GM18519 (cell line): ENCODE data around the gene TDRD15.
"Not testable (repeated sequence)": the region's sequence is repeated elsewhere in the genome, so short reads cannot be mapped to it uniquely, and the experiment has no call there.

Source experiments
- ATAC-seq: cut with Tn5 transposase; IDR thresholded peaks from one replicate; pipeline ENCODE4 v1.9.1; 2021; ENCODE audit warnings: mild to moderate bottlenecking, moderate library complexity; ENCODE audit not compliant: unreplicated experiment, low FRiP score

The TDRD15 gene

DNA sequence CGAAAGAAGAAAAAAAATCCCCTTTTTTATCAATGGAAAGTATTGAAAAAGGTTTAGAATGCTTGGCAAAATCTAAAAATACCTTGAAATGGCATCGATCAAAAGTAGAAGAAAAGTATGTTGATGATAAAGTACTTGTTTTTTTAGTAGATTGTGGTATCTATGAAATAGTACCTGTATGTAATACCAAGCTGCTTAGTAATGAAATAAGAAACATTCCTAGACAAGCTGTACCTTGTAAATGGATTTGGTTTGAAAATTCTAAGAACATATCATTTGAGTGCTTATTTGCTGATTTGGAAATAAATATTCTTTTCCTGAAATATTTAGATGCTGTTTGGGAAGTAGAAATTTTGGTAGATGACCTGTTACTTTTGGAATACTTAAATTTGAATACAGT lies 18.4 kb downstream of the TDRD15 start:
- no peak for ATAC-seq

DNA sequence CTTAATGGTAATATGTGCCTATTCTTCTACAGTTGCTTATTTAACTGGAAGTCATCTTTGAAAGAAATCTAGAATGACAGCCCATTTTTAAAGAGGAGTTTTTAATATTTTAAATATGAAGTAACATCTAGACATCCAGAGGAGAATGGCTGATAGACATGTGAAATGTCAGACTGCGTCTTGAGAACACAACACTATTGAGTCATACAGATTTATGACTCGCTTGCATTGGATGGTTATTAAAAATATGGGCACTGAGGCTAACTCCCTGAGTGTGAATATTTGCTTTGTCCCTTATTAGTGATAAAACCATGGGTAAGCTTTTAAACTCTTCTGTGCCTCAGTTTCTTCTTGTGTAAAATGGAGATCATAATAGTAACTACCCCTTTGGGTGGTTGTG lies 22.9 kb downstream of the TDRD15 start:
- ATAC-seq, result no peak

DNA sequence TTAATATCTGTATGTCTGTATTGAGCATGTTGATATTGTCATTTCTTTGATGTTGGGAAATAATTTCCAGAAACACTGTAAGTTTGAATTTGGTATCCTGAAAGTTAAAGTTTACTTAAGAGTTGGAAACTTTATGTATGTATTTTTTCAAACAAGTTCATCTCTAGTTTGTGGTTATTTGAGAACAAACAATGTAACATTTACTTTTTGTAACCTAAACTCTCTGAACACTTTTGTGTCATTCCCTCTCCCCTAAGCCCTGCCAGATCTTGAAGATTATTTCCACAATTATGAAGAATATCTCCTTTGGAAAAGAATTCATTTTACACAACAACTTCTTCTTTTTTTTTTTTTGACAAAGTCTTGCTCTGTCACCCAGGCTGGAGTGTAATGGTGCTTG lies 24.9 kb downstream of the TDRD15 start:
- no peak for ATAC-seq

DNA sequence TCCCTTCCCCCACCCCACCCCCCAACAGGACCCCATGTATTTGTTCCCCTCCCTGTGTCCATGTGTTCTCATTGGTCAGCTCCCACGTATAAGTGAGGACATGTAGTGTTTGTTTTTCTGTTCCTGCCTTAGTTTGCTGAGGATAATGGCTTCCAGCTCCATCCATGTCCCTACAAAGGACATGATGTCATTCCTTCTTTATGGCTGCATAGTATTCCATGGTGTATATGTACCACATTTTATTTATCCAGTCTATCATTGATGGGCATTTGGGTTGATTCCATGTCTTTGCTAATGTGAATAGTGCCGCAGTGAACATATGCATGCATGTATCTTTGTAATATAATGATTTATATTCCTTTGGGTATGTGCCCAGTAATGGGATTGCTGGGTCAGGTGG lies 27.5 kb downstream of the TDRD15 start:
- not testable (repeated sequence) for ATAC-seq

- no peak for ATAC-seq
Observed at GRCh38 chr2:21155365-21156136, 31.8 kb downstream of the TDRD15 start.

DNA sequence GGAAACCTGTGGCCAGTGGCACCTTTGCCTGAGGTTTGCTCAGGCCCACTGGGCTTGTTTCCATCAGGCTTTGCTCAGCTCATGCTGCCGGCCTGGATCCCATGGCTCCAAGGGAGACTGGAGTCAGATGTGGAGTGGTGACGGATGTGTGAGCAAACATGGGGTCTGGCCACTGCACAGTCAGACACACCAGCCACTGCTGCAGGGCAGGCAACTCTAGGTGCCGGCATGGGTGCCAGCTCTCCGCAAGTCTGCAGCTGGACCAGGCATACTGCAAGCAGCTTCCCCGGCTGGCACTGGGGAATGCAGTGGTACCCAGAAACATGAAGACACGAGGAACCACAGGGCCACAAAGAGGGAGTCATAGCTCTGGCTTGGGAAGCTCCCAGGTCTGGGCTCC lies 37.4 kb downstream of the TDRD15 start:
- ATAC-seq, result no peak

GRCh38 chr2:21161832-21162614 lies 38.3 kb downstream of the TDRD15 start:
- ATAC-seq, result no peak

GRCh38 chr2:21162615-21162878 lies 38.8 kb downstream of the TDRD15 start:
- no peak for ATAC-seq

DNA sequence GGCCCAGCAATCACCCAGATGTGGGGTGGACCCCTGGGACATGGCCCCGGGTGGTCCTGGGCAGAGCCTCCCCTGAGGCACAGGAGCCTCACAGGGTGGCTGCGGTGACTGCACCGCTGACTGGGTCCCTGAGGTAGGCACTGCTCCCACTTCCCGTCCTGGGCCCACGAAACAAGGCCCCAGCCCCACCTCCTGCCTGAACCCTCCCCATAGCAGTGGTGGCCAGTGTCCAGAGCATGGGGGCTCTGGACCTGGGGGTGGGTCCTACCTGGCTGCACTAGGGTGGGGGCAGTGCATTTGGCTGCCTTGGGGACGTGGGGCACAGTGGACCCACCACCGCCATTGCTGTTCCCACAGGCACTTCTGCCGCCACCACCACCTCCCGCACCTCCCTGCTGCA lies 39.4 kb downstream of the TDRD15 start:
- ATAC-seq, result no peak

GRCh38 chr2:21165350-21165749 lies 41.6 kb downstream of the TDRD15 start:
- no peak for ATAC-seq

DNA sequence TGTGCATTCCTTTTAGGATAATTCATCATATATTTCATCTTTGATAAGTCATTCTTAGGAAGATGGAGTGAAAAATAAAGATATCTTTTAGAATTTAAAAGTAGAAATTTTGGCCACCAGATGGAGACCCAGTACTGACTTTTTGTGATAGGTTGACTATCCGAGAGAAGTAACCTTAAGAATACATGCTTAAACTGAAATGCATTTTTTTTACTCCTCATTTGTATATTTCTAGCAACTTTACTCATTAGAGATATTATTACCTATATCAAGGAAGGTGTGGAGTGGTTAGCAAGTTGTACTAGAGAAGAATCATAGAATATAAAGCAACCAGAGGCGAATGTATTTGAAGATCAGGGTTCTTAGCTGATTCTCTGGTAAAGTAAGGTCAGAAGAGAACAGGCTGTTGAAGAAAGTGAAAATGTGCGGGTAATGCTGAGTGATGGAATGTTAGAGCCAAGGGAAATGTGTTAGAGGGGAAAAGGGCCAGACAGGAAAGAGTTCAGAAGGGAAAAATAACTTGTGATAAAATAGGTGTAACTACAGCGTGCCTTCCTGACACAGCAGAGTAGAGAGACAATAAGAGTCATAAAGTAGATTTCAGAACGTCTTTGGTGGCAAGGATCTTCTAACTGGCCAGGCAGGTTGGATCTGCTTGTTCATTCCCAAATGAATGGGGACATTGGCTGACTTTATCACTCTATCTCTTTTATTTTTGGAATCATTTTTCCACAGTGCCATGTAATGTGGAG lies 52.3 kb downstream of the TDRD15 start:
- ATAC-seq, result no peak

GRCh38 chr2:21181957-21182356 lies 58.2 kb downstream of the TDRD15 start:
- ATAC-seq, result no peak

DNA sequence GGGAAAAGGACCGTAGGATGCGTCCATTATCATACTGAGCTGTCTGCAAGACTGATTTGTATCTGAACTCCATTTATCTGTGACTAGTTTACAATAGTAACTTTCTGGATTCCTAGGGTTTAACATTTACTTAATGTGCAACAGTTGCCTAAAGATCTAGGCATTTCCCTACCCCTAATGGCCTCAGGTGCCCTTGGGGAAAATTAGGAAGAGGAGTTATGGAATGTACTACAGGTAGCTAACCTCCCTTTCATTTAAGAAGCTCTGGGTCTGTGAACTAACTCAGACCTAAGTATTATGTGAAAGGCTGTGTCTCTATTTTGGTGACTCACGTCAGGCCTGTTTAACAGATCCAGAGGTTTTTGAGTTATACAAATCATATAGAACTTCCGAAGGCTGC lies 59.5 kb downstream of the TDRD15 start:
- no peak for ATAC-seq

DNA sequence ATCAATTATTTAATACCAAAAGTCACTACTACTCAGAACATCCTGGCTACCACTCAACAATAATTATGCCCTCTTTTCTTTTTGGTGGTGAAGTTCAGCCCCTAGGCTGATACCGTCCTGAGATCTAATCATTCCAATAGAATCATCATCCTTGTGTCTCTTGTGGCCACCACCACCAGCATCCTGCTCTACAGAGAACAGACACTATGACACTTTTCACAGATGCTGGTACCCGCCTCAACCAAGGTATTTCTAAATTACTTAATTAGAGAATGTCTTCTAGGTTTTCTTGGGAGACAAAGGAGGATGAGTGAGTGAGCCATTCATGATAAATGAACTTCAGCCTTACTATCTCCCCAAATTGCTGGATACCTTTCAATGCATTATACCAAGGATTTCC lies 60.0 kb downstream of the TDRD15 start:
- ATAC-seq, result no peak

DNA sequence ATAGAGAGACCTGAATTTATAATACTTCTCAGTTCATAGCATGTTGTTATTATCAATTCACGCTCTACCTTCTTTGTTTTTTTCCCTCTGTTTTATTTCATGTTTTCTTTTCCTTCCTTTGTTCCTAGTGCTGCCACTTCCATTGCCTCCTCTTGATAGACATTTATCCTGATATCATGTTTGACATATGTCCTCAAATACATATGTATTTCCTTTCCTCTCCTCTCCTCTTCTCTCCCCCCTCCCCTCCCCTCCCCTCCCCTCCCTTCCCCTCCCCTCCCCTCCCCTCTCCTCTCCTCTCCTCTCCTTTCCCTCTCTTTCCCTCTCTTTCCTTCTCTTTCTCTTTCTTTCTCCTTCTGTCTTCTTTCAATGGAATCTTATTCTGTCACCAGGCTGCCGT lies 67.8 kb downstream of the TDRD15 start:
- ATAC-seq, result no peak
